GM18526 (cell line): ENCODE results near the gene GALNT9.

Experiments used
- POLR2A ChIP-seq: IDR thresholded peaks from 3 replicates; pipeline ENCODE4 v1.6.1; 2011; ENCODE audit not compliant: insufficient read length; ENCODE audit errors: extremely low read depth

GALNT9 gene

DNA sequence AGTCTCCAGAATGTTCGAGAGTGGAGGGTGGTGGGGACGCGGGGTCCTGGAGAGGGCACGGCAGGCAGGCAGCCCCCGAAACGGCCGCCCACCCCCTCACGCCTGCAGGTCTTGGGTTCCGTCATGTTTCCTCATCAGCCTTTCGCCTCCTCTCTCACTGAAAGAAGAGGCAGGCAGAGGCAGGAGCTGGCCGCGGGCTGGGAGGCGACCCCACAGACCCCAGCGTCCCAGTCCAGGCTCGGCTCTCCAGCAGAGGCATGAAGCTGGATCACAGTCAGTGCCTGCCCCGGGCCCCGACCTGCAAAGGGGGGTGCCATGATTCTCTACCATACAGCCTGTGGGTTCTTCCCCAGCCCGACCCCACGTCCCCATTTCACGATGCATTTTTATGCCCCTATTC lies 13.4 kb downstream of the GALNT9 start:
- TF ChIP-seq POLR2A = no peak

DNA sequence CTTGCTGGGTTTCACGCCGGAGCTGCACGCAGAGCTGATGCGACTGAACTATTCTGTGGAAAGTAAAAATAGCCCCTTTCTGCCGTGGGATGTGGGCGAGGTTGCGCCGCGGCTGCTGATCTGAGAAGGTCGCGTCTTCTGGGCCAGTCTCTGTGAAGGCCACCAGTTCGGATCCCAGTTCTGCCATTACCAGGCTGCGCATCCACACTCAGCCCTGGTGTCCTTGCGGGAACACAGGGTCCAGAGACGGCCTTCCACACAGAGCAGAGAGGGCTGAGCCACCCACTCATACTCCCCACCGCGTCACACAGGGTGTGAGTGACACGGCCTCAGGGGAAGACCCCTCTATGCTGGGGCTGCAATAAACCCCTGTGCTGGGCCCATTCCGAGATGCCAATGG lies 13.9 kb downstream of the GALNT9 start:
- no peak for TF ChIP-seq POLR2A

GRCh38 chr12:132314516-132315233 lies 14.7 kb downstream of the GALNT9 start:
- TF ChIP-seq POLR2A = no peak

GRCh38 chr12:132314035-132314434 lies 15.4 kb downstream of the GALNT9 start:
- TF ChIP-seq POLR2A = no peak

GRCh38 chr12:132313182-132313581 lies 16.2 kb downstream of the GALNT9 start:
- TF ChIP-seq POLR2A = no peak

- TF ChIP-seq POLR2A = no peak
Measured at GRCh38 chr12:132312516-132312915, 16.9 kb downstream of the GALNT9 start.

DNA sequence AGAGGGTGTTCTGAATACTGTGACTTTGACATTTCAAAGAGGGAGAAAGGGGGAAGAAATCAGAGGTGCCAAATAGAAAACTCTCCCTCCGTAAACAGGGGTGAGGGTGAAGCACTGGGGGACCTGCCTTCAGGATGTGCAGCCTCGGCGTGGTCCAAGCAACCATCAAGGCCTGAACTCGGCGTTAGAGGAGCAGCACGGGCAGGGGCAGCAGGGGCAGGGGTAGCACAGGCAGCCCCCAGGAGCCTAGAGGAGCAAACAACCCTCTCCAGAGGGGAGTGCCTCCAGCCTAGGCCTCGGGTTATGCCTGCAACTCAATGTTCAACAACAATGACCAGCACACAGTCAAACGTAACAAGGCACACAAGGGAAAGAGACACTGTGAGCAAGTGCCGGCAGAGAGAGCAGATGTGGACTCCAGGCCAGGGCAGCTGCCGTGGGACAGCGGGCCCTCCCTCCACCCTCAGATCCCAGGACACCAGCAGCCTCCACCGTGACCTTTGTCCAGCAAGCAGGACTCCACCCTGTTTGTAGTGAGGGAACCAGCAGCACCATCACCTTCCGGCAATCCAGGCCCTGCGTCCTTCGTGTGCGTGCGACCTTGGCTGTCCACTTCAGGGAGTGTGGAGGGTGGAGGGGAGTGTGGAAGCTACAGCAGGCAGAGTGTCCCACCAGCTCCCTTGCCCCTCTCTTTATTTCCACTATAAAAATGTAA lies 18.0 kb downstream of the GALNT9 start:
- TF ChIP-seq POLR2A = no peak

DNA sequence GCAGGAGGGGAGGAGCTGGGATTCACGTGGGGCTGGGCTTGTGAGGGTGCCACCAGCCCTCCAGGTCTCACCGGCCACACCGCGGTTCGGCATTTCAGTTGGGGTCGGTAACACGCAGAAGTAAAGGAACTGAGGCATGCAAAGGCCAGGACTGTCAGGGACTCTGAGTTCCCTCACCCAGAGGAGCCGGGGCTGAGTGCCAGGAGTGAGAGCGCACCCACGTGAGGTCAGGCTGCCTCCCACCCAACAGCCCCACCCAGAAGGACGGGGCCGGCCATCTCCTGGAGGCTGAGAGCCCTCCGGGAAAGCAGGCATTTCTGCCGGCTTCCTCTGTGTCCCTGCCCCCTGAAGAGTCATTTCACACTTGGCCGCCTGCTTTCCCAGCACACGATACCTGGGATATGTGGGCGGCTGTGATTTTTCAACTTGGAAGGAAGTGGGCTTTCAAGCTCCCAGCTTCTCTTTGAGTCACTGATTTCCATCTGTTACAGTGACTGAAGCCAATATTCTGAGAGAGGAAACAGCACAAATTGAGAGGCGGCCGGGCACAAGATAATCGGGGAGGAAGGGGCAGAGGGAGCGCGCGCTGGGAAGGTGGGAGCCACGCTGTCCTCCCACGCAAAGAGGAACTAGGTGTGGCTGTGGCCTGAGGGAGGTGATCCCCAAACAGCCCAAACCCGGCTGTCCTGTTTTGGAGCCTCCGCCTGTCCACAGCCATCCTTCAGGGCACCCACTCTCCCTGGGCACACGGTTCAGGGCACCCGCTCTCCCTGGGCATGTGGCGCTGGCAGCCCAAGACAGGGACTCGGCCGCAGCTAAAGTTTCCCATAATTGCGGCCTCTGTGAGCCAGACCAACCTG lies 19.0 kb downstream of the GALNT9 start:
- TF ChIP-seq POLR2A = no peak

DNA sequence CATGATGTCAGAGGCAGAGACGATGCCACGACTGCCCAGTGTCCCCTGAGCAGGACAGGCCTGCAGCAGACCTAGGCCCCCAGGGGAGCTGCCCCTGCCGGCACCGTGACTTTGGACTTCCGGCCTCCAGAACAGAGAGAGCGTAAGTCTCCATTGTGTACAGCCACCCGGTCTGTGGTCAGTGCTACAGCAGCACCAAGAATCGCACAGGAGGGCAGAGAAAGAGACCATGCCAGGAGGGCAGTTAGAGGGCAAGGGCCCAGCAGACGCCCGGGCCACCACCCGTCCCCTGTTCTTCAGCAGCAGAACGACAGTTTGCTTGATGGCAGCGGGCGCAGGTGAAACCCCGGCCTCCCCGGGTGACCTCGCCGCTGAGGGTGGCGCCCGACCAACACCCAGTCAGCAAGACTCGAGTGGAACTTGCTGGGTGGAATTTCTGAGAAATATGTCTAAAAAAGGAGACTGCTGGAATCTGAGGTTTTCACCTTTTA lies 19.7 kb downstream of the GALNT9 start:
- TF ChIP-seq POLR2A = no peak

DNA sequence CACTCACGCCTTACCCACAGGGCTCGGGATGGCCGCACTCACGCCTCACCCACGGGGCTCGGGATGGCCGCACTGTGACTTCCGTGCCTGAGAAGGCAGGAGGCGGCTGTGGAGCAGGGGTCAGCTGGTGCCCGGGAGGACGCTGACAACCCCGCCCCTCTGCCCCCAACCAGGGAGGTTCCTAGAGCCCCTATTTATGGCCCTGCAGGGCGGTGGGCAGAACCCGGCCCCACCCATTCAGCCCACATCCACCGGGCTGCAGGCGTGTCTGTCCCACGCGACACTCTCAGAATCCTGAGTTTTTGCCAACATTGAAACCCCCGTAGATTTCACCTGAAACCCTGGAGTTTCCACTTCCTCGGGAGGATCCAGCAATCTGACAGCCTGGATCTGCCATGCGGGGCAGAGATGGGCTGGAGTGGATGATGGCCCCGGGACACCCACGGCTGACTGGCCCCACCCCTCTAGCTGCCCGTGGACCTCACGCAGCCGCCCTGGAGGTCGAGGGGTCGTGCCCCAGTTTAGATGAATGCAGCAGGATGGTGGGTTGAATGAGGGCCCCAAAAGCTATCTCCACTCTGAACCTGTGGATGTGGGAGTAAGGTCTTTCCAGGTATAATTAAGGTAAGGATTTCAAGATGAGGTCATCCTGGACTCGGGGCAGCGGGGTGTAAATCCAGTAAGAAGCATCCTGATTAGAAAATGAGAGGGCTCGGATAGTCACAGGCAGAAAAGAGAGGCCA lies 20.4 kb downstream of the GALNT9 start:
- no peak for TF ChIP-seq POLR2A

DNA sequence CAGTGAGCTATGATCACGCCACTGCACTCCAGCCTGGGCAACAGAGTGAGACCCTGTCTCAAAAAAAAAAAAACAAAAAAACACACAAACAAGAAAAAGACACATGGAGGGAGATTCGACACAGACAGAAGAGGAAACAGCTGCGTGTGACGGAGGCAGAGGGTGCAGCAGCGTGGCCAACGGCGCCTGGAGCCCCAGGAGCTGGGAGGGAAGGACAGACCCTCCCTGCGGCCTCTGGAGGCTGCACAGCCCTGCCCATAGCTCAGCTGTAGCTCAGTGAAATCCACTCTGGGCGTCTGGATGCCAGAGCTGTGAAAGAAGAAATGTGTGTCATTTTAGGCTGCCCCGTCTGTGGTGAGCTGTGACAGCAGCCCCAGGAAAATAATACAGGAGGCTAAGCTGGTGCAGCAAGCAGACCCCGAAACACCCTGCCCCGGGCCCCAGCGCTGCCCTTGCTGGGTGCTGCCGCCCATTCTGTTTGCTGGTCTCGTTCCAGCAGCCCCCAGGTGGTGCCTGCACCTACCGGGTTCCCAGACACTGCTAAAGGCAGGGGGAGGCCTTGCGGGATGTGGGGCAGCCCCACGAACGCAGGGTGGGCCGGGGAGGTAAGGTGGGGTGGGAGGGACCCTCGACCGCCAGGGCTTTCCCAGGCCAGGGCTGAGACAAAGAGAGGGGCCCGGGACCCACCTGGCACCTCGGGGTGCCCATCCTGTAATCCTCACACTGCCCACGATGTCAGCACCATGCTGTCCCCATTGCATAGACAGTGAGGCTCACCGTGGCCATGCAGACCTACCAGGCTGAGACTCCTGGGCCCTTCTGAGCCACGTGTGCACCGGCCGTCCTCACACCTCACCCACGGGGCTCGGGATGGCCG lies 21.2 kb downstream of the GALNT9 start:
- no peak for TF ChIP-seq POLR2A

- no peak for TF ChIP-seq POLR2A
Measured at GRCh38 chr12:132306885-132307191, 22.6 kb downstream of the GALNT9 start.

DNA sequence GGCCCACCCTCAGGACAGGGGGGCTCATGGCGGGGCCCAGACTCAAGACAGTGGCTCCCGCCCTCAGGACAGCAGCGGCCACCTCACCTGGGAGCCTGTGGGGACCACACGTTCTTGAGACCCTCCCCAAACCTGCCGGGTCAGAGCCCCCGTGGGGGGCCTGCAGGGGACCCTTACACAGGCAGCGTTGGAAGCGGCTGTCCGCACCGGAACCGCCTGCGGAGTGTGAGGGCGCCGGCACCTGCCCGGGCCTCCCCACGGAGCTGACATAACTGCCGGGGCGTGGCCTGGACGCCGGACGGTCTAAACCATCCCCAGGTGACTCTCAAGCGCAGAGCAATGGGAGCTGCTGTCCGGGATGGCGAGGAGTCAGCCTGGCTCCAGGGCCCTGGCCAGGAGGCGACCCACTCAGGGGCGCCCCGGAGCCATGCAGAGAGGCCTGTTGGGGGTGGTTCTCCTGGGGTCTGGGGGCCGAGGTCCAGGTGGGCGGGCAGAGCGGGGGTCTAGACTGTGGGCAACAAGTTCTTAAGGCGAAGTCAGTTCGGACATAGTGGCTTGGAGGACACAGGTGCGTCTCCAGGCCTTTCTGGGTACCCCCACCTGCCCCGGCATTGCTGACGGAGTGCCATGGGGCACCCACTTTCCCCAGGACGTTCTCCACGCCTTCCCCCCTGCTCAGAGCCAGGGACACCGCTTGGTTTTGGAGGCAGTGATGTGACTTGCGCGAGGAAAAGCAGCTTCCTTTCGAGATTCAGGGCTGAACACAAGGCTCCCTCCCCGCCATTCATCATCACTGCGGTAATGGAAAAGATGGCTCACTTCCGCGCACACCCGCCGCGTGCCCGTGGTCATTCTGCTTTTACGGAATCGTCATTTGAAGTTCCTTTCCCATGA lies 23.2 kb downstream of the GALNT9 start:
- TF ChIP-seq POLR2A = no peak
